Measurements from ENCODE around the gene KCNG1.

Gene KCNG1

GRCh38 chr20:51013577-51014330, 9.2 kb downstream of the KCNG1 start:
- H3K9me3 ChIP-seq (replicated peaks; ENCODE audit: insufficient read depth, low read length) = no peaks in the 10 kb centered on the region
- no peaks in the 10 kb centered on the region for H3K36me3 ChIP-seq (replicated peaks; ENCODE audit: insufficient read depth, low read length)
- no peak overlapping the region for H3K9ac ChIP-seq (ENCODE audit: low read length)
- H4K20me1 ChIP-seq (ENCODE audit: insufficient read depth, low read length) = no peaks in the 10 kb centered on the region
- no peak for DNase-seq
- H3K27me3 ChIP-seq (replicated peaks; ENCODE audit: insufficient read depth, low read length) = peaks cover 22% of the 10 kb centered on the region
- no peak overlapping the region for H3K27ac ChIP-seq (ENCODE audit: low read length)
- H3K4me3 ChIP-seq (ENCODE audit: low read length) = no peak overlapping the region
- H3F3A ChIP-seq (ENCODE audit: insufficient read depth, low read length) = no peaks in the 10 kb centered on the region
- TF ChIP-seq EZH2 (optimal IDR thresholded peaks at IDR 0.05; ENCODE audit: low read depth, low read length) = no peak
- TF ChIP-seq CTCF (IDR thresholded peaks at IDR 0.05; ENCODE audit: low read length) = no peak
- no peak for TF ChIP-seq EZH2phosphoT487 (IDR thresholded peaks at IDR 0.05; ENCODE audit: low read length)
- no peaks in the 10 kb centered on the region for H3K4me1 ChIP-seq (ENCODE audit: low read length)
- H3K4me2 ChIP-seq (ENCODE audit: low read depth, low read length) = no peak overlapping the region
- no peaks in the 10 kb centered on the region for H3K79me2 ChIP-seq (ENCODE audit: low read length)
- H2AFZ ChIP-seq (ENCODE audit: low read length) = no peak overlapping the region
- H3K9me2 ChIP-seq (replicated peaks; ENCODE audit: insufficient read depth, low read length) = no peaks in the 10 kb centered on the region

GRCh38 chr20:51012357-51012756, 10.6 kb downstream of the KCNG1 start:
- Histone ChIP-seq H3K9me2 (replicated peaks; ENCODE audit: insufficient read depth, low read length) (no peaks in the 10 kb centered on the region), H3K9me3 (replicated peaks; ENCODE audit: insufficient read depth, low read length) (no peaks in the 10 kb centered on the region), H3K4me3 (ENCODE audit: low read length) (no peak overlapping the region), H3K36me3 (replicated peaks; ENCODE audit: insufficient read depth, low read length) (no peaks in the 10 kb centered on the region), H3K79me2 (ENCODE audit: low read length) (no peaks in the 10 kb centered on the region), H3K27ac (ENCODE audit: low read length) (no peak overlapping the region), H4K20me1 (ENCODE audit: insufficient read depth, low read length) (no peaks in the 10 kb centered on the region), H3K4me2 (ENCODE audit: low read depth, low read length) (no peak overlapping the region), H3K9ac (ENCODE audit: low read length) (no peak overlapping the region), H3K4me1 (ENCODE audit: low read length) (no peaks in the 10 kb centered on the region), H3K27me3 (replicated peaks; ENCODE audit: insufficient read depth, low read length) (peaks cover 14% of the 10 kb centered on the region), H3F3A (ENCODE audit: insufficient read depth, low read length) (no peaks in the 10 kb centered on the region), H2AFZ (ENCODE audit: low read length) (no peak overlapping the region)
- DNase-seq = no peak
- TF ChIP-seq EZH2phosphoT487 (IDR thresholded peaks at IDR 0.05; ENCODE audit: low read length) = no peak
- no peak for TF ChIP-seq CTCF (IDR thresholded peaks at IDR 0.05; ENCODE audit: low read length)

- no peaks in the 10 kb centered on the region for H3K79me2 ChIP-seq (ENCODE audit: low read length)
- H3K9ac ChIP-seq (ENCODE audit: low read length) = no peak overlapping the region
- no peaks in the 10 kb centered on the region for H3F3A ChIP-seq (ENCODE audit: insufficient read depth, low read length)
- peaks cover 14% of the 10 kb centered on the region for H3K27me3 ChIP-seq (replicated peaks; ENCODE audit: insufficient read depth, low read length)
- no peak overlapping the region for H3K4me3 ChIP-seq (ENCODE audit: low read length)
- TF ChIP-seq EZH2phosphoT487 (IDR thresholded peaks at IDR 0.05; ENCODE audit: low read length) = no peak
- TF ChIP-seq CTCF (IDR thresholded peaks at IDR 0.05; ENCODE audit: low read length) = no peak
- TF ChIP-seq EZH2 (optimal IDR thresholded peaks at IDR 0.05; ENCODE audit: low read depth, low read length) = no peak
- H3K4me2 ChIP-seq (ENCODE audit: low read depth, low read length) = no peak overlapping the region
- H3K9me2 ChIP-seq (replicated peaks; ENCODE audit: insufficient read depth, low read length) = no peaks in the 10 kb centered on the region
- H3K36me3 ChIP-seq (replicated peaks; ENCODE audit: insufficient read depth, low read length) = no peaks in the 10 kb centered on the region
- DNase-seq = no peak
- H3K4me1 ChIP-seq (ENCODE audit: low read length) = no peaks in the 10 kb centered on the region
- H4K20me1 ChIP-seq (ENCODE audit: insufficient read depth, low read length) = no peaks in the 10 kb centered on the region
- no peak overlapping the region for H3K27ac ChIP-seq (ENCODE audit: low read length)
- no peak overlapping the region for H2AFZ ChIP-seq (ENCODE audit: low read length)
- no peaks in the 10 kb centered on the region for H3K9me3 ChIP-seq (replicated peaks; ENCODE audit: insufficient read depth, low read length)
Measured at GRCh38 chr20:51011479-51011878, 11.4 kb downstream of the KCNG1 start.
